ENCODE measurements around the gene GLG1.

DNA sequence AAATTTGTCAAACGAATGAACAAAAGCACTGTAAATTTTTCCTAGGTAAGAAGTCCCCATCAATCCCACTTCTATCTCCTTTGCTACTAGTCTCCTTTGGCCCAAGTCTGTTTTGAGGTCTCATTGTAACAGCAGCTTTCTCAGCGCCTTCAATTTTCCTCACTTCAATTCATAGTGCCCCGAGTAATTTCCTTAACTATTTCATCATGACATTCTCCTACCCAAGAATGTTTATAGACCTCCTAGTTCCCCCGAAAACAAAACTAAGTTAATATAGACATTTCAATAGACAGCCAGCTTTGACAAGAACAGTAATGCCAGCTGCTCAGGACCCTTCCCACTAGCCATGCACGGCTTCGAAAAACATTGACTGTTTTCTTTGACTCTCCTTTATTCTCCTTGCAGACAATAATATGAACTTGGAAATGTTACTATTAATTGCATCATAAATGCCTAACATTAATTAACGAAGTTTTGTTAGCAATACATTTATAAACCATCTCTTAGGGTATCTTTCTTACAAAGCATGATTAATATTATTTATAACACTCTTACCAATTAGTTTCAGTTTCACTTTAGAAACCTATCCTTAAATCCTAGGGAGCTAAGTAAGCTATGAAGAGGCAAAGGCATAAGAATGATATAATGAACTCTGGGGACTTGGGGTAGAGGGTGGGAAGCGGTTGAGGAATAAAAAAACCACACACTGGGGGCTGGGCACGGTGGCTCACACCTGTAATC, 22.8 kb downstream of the GLG1 start:
- TF ChIP-seq POLR2A (IDR thresholded peaks at IDR 0.05): no peak
- TF ChIP-seq, protein P1, sequence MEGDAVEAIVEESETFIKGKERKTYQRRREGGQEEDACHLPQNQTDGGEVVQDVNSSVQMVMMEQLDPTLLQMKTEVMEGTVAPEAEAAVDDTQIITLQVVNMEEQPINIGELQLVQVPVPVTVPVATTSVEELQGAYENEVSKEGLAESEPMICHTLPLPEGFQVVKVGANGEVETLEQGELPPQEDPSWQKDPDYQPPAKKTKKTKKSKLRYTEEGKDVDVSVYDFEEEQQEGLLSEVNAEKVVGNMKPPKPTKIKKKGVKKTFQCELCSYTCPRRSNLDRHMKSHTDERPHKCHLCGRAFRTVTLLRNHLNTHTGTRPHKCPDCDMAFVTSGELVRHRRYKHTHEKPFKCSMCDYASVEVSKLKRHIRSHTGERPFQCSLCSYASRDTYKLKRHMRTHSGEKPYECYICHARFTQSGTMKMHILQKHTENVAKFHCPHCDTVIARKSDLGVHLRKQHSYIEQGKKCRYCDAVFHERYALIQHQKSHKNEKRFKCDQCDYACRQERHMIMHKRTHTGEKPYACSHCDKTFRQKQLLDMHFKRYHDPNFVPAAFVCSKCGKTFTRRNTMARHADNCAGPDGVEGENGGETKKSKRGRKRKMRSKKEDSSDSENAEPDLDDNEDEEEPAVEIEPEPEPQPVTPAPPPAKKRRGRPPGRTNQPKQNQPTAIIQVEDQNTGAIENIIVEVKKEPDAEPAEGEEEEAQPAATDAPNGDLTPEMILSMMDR (IDR thresholded peaks at IDR 0.05): no peak
- TF ChIP-seq POLR2AphosphoS5 (IDR thresholded peaks at IDR 0.05): no peak
- TF ChIP-seq EP300 (IDR thresholded peaks at IDR 0.05): no peak
